Mucosa of descending colon (tissue), 3 donors: Measurements from ENCODE around the gene RNF208. TPM values are rescaled to one million over a fixed set of nuclear protein-coding genes. Genes with fewer than 3 reads are reported as not detected.

Experiments used
- ATAC-seq: fragments of 200-7000 bp; cut with Tn5 transposase; one replicate; pipeline ENCODE4 v1.9.1; 2020; ENCODE audit warnings: mild to moderate bottlenecking, moderate library complexity
- DNase-seq, 3 donors: peaks; one replicate each; pipeline ENCODE4 v3.0.0-alpha.2; 2020
- H3K36me3 ChIP-seq: fragments of 200-600 bp; one replicate; pipeline ENCODE4 v1.8.0; 2021; ENCODE audit warnings: low read depth, mild to moderate bottlenecking
- H3K4me1 ChIP-seq: fragments of 200-600 bp; one replicate; pipeline ENCODE4 v1.8.0; 2021; ENCODE audit warnings: low read depth, mild to moderate bottlenecking
- H3K4me3 ChIP-seq: fragments of 200-600 bp; one replicate; pipeline ENCODE4 v1.8.0; 2021; ENCODE audit warnings: mild to moderate bottlenecking
- H3K9me3 ChIP-seq: fragments of 200-600 bp; one replicate; pipeline ENCODE4 v1.8.0; 2021; ENCODE audit warnings: mild to moderate bottlenecking
- intact Hi-C, 2 donors: fragments of 100-400 bp; cut with DNase I in 1 of 2; cut with micrococcal nuclease in 1 of 2; formaldehyde crosslinking; loops; one replicate each; pipeline versions ENCODE4 v1.11.0 to v1.11.1; 2022; cut with DNase I, micrococcal nuclease
- total RNA-seq, 3 donors: library from RNA; stranded (reverse); fragmentation: NEBNext Ultra II Directional in 2 of 3; extraction: Animal tissue kit (Norgen Biotek cat#: 25700) in 2 of 3; gene quantifications; one replicate each; pipeline versions ENCODE4 v1.2.1 to v1.2.4, GENCODE V29; 2021 to 2023
- TF ChIP-seq, protein P1 (sequence below): fragments of 200-600 bp; IDR thresholded peaks from one replicate; pipeline ENCODE4 v1.8.0; 2022; ENCODE audit warnings: antibody characterized with exemption, mild to moderate bottlenecking
- donor health status: DM: no; HTN: no; CAD: no; lungs with moderate emphysema.
- donor health status: DM: no; HTN: no; CAD: no.
- donor health status: DM: no; HTN: yes; CAD: no.

RNF208 gene
- total RNA-seq, 3 donors from 2014 or later = 5.3 to 7.1 (median 5.8) TPM

DNA sequence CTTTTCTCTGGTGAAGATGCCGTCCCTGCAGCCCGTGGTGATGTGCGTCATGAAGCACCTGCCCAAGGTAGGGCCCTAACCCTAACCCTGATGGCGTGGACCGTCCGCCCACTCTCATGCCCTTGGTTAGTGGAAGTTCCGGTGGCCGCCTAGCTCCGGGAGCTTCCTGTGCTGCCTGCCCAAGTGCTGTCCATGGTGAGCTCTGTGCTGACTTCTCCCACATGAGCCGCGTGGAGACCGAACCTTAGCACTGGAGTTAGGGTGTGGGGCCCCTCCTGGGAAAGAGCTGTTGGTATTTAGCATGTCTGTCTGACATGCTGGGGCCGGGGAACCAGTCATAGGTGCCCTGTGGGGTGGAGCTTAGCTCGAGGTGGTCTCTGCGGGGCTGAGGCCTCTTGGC is 34.3 kb upstream of the RNF208 start:
- Histone ChIP-seq H3K9me3 (no peaks in the 10 kb centered on the region), H3K4me1 (peaks cover 21% of the 10 kb centered on the region), H3K4me3 (no peak overlapping the region), H3K36me3 (no peaks in the 10 kb centered on the region)
- no peak for DNase-seq
- TF ChIP-seq, protein P1, sequence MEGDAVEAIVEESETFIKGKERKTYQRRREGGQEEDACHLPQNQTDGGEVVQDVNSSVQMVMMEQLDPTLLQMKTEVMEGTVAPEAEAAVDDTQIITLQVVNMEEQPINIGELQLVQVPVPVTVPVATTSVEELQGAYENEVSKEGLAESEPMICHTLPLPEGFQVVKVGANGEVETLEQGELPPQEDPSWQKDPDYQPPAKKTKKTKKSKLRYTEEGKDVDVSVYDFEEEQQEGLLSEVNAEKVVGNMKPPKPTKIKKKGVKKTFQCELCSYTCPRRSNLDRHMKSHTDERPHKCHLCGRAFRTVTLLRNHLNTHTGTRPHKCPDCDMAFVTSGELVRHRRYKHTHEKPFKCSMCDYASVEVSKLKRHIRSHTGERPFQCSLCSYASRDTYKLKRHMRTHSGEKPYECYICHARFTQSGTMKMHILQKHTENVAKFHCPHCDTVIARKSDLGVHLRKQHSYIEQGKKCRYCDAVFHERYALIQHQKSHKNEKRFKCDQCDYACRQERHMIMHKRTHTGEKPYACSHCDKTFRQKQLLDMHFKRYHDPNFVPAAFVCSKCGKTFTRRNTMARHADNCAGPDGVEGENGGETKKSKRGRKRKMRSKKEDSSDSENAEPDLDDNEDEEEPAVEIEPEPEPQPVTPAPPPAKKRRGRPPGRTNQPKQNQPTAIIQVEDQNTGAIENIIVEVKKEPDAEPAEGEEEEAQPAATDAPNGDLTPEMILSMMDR = no peak
- ATAC-seq = no peak
- intact Hi-C loops = no loop called here

DNA sequence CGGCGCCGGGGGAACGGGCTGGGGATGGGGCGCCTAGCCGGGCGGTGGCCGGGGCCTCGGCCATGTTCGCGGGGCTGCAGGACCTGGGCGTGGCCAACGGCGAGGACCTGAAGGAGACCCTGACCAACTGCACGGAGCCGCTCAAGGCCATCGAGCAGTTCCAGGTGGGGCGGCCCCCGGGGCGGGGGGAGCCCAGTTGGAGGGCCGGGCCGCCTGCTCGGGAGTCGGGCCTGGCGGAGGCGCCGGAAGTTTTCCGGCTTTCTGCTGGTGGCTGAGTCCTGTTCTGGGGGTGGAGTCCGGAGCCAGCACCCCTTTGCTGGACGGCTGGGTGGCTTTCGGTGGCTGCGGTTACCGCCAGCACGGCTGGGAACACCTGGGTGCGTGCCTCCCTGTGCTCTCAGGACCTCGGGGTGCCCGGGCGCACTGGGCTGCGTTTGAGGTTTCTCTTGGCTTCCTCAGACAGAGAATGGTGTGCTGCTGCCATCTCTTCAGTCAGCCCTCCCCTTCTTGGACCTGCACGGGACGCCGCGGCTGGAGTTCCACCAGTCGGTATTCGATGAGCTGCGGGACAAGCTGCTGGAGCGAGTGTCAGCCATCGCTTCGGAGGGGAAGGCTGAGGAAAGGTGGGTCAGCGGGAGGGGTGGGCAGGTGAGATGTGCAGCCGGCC is 33.5 kb upstream of the RNF208 start:
- no peaks in the 10 kb centered on the region for H3K9me3 ChIP-seq
- peak in 2 of 3 donors; percentile 62 to 84 for DNase-seq
- H3K4me3 ChIP-seq = peak overlapping the region; percentile 96
- TF ChIP-seq, protein P1 = no peak
- peaks cover 21% of the 10 kb centered on the region for H3K4me1 ChIP-seq
- ATAC-seq = peak; percentile 43
- no peaks in the 10 kb centered on the region for H3K36me3 ChIP-seq
- intact Hi-C loops = no loop called here

DNA sequence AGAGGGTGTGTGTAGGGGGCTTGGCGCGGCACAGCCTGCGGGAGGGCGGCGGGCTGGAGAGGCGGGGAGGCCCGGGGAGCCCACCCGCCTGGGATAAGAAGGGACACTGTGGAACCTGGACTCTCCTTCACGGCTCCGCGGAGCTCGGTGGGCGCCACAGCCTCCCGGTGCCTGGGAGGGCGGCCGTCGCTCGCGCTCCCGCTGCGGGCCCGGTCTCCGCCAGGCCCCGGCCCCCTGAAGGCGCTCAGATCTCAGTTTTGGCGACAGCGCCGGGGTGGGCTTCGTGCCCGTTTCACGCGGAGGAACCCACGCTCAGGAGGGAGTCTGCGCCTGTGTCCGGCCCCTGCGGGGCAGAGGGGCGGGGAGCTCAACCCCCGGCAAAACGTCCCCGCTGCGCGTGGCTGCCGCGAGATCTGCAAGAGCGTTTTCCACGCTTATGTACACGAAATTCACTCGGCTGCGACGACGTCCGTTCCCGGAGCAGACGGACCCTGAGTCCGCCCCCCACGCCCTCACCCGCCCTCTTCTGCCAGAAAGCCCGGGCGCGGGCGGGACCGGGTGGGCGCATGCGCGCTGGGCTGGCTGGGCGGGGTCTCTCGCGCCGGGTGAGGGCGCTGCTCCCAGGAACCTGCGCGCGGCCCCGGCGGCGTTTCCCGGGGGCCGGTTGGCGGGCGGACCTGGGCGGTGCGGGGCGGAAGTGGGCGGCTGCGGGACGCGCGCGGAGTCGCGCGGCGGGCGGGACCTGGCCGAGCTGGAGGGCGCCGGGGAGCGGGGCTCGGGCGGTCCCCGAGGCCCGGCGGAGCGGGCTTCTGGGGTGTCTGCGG is 32.8 kb upstream of the RNF208 start, which contains the start of gene NELFB:
TSS of gene NELFB (plus strand) at position 704 of the 824 bp plus-strand sequence.
- peak within 1 kb of the TSS; percentile 96 for H3K4me3 ChIP-seq
- H3K9me3 ChIP-seq = no peaks in the 10 kb centered on the region
- peaks cover 21% of the 10 kb centered on the region for H3K4me1 ChIP-seq
- ATAC-seq = peak; percentile 89
- TF ChIP-seq, protein P1 = no peak
- no peaks in the 10 kb centered on the region for H3K36me3 ChIP-seq
- intact Hi-C loops = no loop called here
- peak; percentile 95 to 98 (median 96) for DNase-seq

DNA sequence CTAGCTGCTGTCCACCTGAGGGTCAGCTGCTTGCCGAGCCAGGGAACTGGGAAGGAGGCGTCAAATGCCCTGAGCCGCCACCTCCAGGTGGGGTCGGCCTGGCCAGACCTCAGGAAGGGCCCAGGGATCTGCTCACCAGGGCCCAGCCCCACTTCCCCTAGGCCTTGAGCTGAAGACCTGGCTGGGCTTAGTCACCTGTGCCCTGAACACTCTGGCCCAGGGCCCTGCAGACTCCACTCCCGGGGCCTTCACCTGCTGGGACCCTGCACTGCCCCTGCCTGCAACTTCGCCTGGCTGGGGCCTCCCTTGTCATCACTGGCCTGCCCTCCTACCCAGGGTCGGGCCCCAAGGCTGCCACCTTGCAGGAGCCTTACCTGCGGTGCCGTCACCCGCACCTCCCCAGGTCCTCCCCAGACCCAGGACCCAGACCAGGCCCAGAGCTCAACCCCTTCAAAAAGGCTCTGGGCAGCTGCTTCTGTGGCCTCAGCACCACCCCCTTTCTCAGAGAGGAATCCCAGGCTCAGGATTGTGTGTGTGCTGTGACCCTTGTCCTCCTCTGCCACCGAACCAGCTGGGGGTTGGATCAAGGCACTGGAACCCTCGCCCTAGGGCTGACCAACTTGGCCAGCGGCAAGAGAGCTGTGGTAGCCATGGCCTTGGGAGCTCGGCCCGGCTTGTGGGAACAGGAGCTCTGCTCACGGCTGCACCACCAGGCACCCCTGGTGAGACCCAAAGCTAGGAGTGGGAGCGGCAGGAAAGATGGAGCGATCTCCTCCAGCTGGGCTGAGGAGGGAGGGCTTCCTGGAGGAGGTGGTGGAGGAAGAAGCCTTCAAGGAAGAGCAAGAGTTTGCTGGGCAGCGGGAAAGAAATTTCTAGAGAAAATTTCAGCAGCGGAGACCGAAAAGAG is 31.9 kb upstream of the RNF208 start:
- peak overlapping the region; percentile 96 for H3K4me3 ChIP-seq
- TF ChIP-seq, protein P1 = no peak
- DNase-seq = peak in 1 of 3 donors; percentile 29
- intact Hi-C loops = no loop called here
- no peaks in the 10 kb centered on the region for H3K9me3 ChIP-seq
- H3K4me1 ChIP-seq = peaks cover 21% of the 10 kb centered on the region
- no peaks in the 10 kb centered on the region for H3K36me3 ChIP-seq
- peak; percentile 38 for ATAC-seq
